Ishikawa (cell line): Measurements from ENCODE around the gene RCOR3.

ENCODE experiments used
- CEBPB ChIP-seq: IDR thresholded peaks from 2 replicates; pipeline ENCODE4 v1.6.1; 2012
- EGR1 ChIP-seq: IDR thresholded peaks from 2 replicates; pipeline ENCODE4 v1.6.1; 2012
- EP300 ChIP-seq: IDR thresholded peaks from 2 replicates; pipeline ENCODE4 v1.6.1; 2012; ENCODE audit warnings: borderline replicate concordance
- MAX ChIP-seq: IDR thresholded peaks from 2 replicates; pipeline ENCODE4 v1.6.1; 2012
- NFIC ChIP-seq: IDR thresholded peaks from 2 replicates; pipeline ENCODE4 v1.6.1; 2012
- TAF1 ChIP-seq: IDR thresholded peaks from 2 replicates; pipeline ENCODE4 v1.6.1; 2012; ENCODE audit warnings: low read depth, mild to moderate bottlenecking
- YY1 ChIP-seq: IDR thresholded peaks from 2 replicates; pipeline ENCODE4 v1.6.1; 2012; ENCODE audit warnings: low read depth

GRCh38 chr1:211324992-211325775, 66.0 kb downstream of the RCOR3 start:
- TF ChIP-seq EGR1 (no peak), NFIC (no peak), CEBPB (no peak), YY1 (no peak), EP300 (no peak), MAX (no peak), TAF1 (no peak)
